Stimulated activated CD4-positive, alpha-beta T cell treated with anti-CD3 and anti-CD28 coated beads, TNF-alpha, amount 100 ng/mL, for 24 hours (primary cell): ENCODE data around the gene SERPINB5.

Experiments used
- DNase-seq, 3 experiments: peaks; one replicate each; pipeline ENCODE4 v3.0.0-alpha.2; 2020; ENCODE audit warnings: low read depth in 3 of 3

Gene SERPINB5

DNA sequence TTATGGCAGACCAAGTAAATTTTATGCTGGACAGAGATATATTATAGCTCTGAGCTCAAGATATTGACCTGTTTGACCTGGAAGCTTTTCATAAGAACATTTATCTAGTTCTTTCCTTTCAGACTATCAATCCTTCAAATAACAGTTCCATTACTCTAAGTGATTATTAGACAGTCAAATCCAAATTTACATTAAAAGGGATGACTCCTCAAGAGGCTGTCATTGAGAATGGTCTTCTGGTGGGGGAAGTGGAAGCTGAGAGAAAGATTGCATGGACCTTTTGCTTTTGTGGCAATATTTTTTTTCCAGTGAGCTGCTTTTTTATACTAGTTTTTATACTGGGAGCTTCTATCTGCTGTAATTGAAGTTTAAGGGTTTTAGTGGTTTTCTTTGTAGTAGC, 50.5 kb downstream of the SERPINB5 start:
- no peak for DNase-seq

DNA sequence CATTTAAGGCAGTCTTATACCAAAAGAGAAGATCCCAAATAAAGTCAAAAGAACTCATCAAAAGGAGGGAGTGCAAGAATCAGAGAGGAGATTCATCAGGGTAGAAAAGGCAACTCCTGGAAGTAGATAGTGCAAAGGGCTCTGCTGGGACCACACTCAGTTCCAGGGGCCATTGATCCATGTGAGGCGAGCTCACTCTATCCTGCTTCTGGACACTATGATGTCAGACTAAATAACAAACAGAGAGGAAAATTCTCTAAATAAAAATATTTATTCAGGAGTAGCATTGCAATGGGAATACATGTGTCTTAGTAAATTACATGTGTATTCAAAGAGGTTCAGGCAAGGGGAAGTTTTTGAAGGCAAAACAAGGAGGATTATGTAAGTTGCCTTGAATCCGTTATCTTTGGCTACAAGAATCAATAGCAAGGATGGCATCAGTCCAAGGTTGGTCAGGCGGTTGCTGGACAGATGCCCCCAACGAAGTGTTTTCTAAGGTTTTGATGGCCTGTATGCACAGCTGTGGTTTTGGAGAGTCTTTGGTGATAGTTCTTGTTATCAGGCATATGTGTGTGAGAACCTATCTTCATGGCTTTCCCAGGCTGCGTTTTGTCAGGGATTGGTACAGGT, 52.2 kb downstream of the SERPINB5 start:
- DNase-seq: no peak

DNA sequence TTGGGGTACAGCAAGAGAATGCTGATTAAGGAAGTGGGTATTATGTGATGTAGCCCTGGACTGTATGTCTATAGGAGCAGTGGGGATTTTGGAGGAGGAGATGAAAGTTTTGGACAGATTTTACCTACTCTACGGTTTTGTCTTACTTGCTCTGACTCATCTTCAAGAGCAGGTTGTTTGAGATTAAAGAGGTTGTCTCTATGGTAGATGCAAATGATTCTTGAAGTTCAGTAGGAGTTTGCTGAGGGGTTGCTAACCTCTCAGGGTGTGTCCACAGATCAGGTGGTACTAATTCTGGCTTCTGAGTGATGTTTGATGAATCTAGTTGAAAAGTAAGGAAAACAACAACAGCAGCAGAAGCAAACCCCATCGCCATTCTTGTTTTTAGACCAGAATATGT, 55.7 kb downstream of the SERPINB5 start:
- no peak for DNase-seq

DNA sequence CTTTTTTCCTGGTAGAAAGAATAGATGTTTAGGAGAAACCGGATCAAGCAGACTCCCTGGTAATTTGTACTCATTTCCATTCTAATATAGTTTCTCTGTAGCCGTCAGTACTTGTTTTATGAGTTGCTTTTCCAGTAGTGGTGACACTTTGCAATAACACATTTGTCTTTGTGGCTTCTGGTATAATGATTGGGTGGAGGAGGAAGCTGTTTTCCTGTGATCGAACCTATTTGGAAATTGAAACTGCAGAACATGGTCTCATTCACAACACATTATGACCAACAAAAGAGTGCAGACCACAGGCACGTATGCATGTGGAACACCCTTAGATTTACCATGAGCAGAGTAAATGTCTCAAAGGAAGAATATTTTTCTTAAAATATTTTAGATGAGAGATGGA, 57.9 kb downstream of the SERPINB5 start:
- no peak for DNase-seq

DNA sequence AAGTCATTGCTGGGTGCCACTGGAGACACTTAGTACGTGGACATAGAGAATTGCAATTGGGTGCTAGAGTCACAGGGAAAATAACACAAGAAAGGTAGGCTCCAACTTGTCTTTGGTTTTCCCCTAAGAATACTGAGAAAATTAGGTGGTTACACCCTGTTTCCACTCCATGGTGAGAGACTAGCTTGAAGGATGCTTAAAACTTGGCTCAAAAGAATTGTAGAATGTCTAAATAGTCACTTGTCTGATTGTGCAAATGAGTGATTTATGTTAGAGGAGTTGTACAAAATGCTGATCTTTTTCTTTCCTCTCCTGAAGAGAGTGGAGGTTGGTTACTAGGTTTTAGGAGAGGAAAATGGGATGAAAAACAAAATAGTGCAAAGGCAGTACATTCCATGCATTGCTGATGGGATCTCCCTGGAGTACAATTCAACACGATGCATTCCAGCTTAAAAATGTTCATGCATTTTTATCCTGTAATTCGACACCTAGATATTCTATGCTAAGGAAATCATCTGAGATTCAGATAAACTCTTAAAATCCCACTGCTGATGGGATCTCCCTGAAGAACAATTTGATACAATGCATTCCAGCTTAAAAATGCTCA, 63.2 kb downstream of the SERPINB5 start:
- no peak for DNase-seq

DNA sequence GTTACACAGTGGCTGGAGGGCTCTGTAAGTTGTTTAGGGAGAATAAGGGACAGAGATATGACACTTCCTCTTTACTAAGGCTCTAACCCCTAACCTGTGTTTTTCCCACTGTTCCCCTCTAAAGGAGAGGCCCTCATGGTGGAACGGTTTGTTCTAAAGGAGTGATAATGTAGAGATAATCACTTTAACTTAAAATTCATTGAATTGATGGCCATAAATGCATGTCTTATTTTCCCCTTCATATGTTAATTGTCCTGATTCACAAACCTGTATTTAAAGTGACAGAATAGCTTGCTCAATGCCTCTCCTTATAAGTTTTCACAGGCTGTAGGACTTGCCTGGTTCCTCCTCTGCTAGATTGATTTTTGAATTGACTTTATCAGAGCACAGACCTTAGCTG, 65.3 kb downstream of the SERPINB5 start, which contains the start of gene SERPINB12:
Gene SERPINB12, plus strand, starts transcription at position 301 of the 400 bp plus-strand sequence. CDS start 13,791 bp downstream, outside the sequence.
- no peak for DNase-seq

DNA sequence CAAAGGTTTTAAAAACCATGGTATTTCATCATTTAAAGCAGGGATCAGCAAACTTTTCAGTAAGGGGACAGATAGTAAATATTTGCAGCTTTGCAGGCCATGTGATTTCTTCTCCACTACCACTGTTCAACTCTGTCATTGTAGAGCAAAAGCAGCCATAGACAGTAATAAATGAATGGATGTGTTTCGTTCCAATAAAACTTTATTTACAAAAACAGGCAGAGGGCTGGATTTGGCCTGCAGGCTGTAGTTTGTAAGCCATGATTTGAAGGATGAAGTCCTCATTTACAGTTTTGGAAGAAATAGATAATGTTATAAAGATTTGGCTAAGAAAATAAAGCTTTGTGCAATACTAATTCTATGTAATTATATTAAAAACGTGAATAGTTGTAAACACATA, 67.3 kb downstream of the SERPINB5 start:
- no peak for DNase-seq

DNA sequence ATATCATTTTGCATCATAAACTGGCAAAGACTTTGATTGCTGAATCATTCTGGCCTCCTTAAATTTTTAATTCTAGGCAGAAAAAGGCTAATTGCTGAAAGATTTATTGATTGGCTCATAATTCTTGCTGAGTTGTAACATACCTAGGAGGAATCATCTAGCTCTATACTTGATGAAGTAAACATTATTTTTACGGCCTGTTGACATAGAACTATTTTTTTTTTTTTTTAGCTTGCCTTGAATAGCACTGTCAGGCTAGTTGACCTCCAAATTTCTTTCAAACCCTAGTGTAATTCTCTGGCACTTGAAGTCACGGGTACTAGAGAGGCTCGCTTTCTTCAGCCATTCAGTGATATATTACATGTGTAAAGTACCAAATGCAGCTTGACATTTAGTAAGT, 68.2 kb downstream of the SERPINB5 start:
- no peak for DNase-seq

DNA sequence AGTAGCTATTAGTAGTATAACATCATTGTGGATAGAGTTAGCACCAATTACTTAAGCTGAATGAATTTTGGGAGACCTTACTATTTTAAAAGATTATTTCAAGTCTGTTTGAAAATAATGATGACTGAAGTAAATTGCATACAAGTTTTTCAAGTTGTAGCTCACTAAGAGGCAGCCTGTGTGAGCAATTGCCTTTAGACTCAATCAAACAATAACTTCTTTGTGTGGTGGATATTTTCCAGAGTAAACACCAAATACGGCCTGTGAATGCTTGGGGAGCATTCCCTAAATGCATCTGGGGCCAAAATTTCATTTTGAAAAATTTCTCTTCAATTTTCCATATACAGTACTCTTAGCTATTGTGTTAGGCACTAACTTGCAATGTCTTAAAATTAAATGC, 73.3 kb downstream of the SERPINB5 start:
- no peak for DNase-seq

DNA sequence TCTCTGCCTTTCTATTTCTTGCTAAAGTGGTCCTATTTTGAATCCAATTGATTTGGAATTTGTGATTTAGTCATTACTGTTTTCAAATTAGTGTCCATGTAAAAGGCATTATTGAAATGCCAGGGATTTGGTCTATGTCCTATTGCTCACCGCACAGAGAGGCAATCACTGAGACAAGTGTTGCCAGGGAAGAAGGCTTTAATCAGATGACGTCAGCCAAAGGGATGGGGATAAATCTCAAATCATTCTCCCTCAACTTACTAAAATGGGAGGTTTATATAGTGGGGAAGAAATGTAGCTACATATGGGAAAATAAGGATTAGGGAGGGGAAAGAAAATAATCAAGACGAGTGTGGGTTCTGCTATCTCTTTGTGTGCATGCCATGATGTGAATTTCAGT, 75.0 kb downstream of the SERPINB5 start:
- DNase-seq: no peak

DNA sequence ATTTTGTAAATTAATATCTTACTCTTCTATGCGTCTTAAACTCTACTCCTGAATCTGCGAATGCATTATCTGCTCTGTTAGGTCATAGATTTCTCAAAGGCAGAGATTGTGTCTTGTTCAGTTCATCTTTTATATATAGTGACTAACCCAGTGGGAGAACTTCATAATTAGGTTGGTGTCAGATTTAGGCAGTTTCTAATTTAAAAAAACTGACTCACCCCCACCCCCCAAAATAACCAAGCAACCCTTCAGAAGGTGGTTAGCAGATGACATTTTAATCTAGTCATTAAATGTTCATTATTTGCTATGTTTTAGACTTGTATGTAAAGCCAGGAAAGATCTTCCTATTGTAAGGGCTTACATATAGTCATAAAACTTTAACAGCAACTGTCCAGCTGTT, 75.8 kb downstream of the SERPINB5 start:
- DNase-seq: no peak

DNA sequence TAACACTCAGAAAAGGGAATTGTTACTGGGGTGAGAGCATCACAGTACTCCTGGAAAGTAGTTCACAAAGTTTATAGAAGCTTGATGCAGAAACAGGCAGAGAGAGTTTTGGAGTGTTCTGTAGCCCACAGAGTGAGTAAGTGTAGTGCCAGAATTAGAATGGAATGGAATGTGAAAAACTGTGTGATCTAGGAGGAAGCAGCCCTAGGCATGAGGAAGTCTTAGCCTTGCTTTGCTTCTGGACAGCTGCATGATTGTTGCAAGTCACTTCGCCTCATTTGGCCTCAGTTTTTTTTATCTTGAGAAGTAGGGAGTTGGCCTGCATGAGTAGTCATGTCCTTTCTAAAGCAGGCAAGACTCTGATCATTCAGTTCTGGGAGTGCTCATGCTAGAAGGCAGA, 76.3 kb downstream of the SERPINB5 start:
- no peak for DNase-seq
